ENCODE results near the gene BICD2. TPM values are rescaled to one million over a fixed set of nuclear protein-coding genes. Genes with fewer than 3 reads are reported as not detected.

BICD2 gene
- total and polyA plus RNA-seq, 2 of the 8 experiments (the other 6 are each of a cell fraction or from before 2014, with no cell fraction given), result 6.6 to 22.8 TPM

- H3K18ac ChIP-seq (ENCODE audit: extremely low read depth, low read length), result no peak overlapping the region
- H4K8ac ChIP-seq (ENCODE audit: extremely low read depth, insufficient read depth, low read length), result no peak overlapping the region
- H2AFZ ChIP-seq (ENCODE audit: low read length), result no peak overlapping the region
- H4K5ac ChIP-seq (ENCODE audit: insufficient read length, low read depth, low read length), result no peak overlapping the region
- DNase-seq (ENCODE audit: low read depth in 1 of 2, low spot score in 2 of 2), result no peak
- no peaks in the 10 kb centered on the region for H3K9me3 ChIP-seq (ENCODE audit: insufficient read depth in 2 of 2, low read depth in 1 of 2, low read length in 1 of 2)
- H2BK5ac ChIP-seq (ENCODE audit: low read depth, low read length), result no peak overlapping the region
- CTCF ChIA-PET (ENCODE audit: partially characterized antibody), result interaction anchor here (1.0 to 2.0 kb wide), 6 partner anchors 10 to 96 kb away, joined by 3 to 7 read pairs (median 4); partner anchors contain the start of gene BICD2
- no peak overlapping the region for H4K91ac ChIP-seq (replicated peaks; ENCODE audit: insufficient read length, low read length)
- H4K20me1 ChIP-seq (replicated peaks in 1 of 2; ENCODE audit: control insufficient read depth in 1 of 2, insufficient read depth in 2 of 2, low read length in 2 of 2), result peaks cover 7 to 26% of the 10 kb centered on the region in 2 experiments
- no peak overlapping the region for H3K56ac ChIP-seq (replicated peaks; ENCODE audit: insufficient read length, low read depth, low read length)
- H3K14ac ChIP-seq (ENCODE audit: insufficient read length), result no peak overlapping the region
- H3K4ac ChIP-seq (replicated peaks; ENCODE audit: insufficient read length, low read depth, low read length), result no peak overlapping the region
- no peak overlapping the region for H2BK12ac ChIP-seq (ENCODE audit: low read depth, low read length)
- H2AK5ac ChIP-seq (ENCODE audit: low read depth, low read length), result no peak overlapping the region
- 0 out of 2 replicates have a peak overlapping the region, but pooled peaks have one; percentile 19 for H2BK15ac ChIP-seq (ENCODE audit: low read length)
- no peak overlapping the region for H3K4me3 ChIP-seq (ENCODE audit: extremely low read depth in 1 of 4, insufficient read depth in 2 of 4, low read depth in 3 of 4, low read length in 4 of 4)
- H2BK20ac ChIP-seq (ENCODE audit: low read length), result no peak overlapping the region
- H2BK120ac ChIP-seq (replicated peaks; ENCODE audit: low read depth, low read length), result no peak overlapping the region
- POLR2A ChIA-PET (ENCODE audit: partially characterized antibody), result no interaction called here
- H3K9ac ChIP-seq (replicated peaks in 1 of 4; ENCODE audit: extremely low read depth in 1 of 4, low read depth in 3 of 4, low read length in 3 of 4), result no peak overlapping the region
- no peaks in the 10 kb centered on the region for H3K36me3 ChIP-seq (ENCODE audit: control insufficient read depth in 2 of 4, insufficient read depth in 4 of 4, low read length in 3 of 4)
- H3K27me3 ChIP-seq (replicated peaks in 1 of 4; ENCODE audit: control insufficient read depth in 3 of 4, extremely low read depth in 1 of 4, insufficient read depth in 3 of 4, low read length in 3 of 4), result no peaks in the 10 kb centered on the region
- peaks cover 31% of the 10 kb centered on the region for H3K79me1 ChIP-seq (ENCODE audit: low read depth, low read length)
- no peak overlapping the region for H3K4me2 ChIP-seq (ENCODE audit: insufficient read depth in 1 of 2, low read depth in 2 of 2, low read length in 2 of 2)
- peaks cover 6 to 93% of the 10 kb centered on the region in 2 experiments for H3K79me2 ChIP-seq (ENCODE audit: control insufficient read depth in 1 of 2, insufficient read depth in 2 of 2, low read length in 2 of 2)
- no peak for FAIRE-seq
- WGBS, 2 experiments (ENCODE audit: extremely low coverage in 1 of 2, insufficient coverage in 1 of 2, insufficient read length in 1 of 2, insufficient replicate concordance in 2 of 2, low coverage in 1 of 2, low lambda C conversion rate in 2 of 2, missing lambda C conversion rate in 1 of 2), result 81% methylated on average over 9 of the region's 9 CpGs; no CpG with 5 or more reads in 1 of the 2 experiments
- H3K23ac ChIP-seq (ENCODE audit: insufficient read length), result no peak overlapping the region
- peaks cover 0 to 10% (median 3%) of the 10 kb centered on the region in 4 experiments; a peak in 6 of 7 replicates for H3K4me1 ChIP-seq (replicated peaks in 1 of 4; ENCODE audit: control insufficient read depth in 3 of 4, insufficient read depth in 4 of 4, low read length in 3 of 4)
- H3K23me2 ChIP-seq (ENCODE audit: low read depth, low read length), result no peaks in the 10 kb centered on the region
- no peak overlapping the region for H3K27ac ChIP-seq (ENCODE audit: low read depth, low read length)
- TF ChIP-seq HDAC6 (IDR thresholded peaks at IDR 0.05; ENCODE audit: low read depth, low read length) (no peak), CHD1 (IDR thresholded peaks at IDR 0.05; ENCODE audit: low read depth, low read length) (no peak), GTF2F1 (IDR thresholded peaks at IDR 0.05; ENCODE audit: borderline replicate concordance, low read depth, low read length) (no peak), SIRT6 (IDR thresholded peaks at IDR 0.05; ENCODE audit: low read length) (no peak), SP2 (IDR thresholded peaks at IDR 0.05; ENCODE audit: low read length) (no peak), SRF (IDR thresholded peaks at IDR 0.05; ENCODE audit: low read depth, low read length) (no peak), YY1 (IDR thresholded peaks at IDR 0.05; ENCODE audit: low read depth, low read length) (no peak), RNF2 (IDR thresholded peaks at IDR 0.05; ENCODE audit: borderline replicate concordance, low read depth, low read length, missing control alignments, poor library complexity, severe bottlenecking) (no peak), HDAC2 (IDR thresholded peaks at IDR 0.05; ENCODE audit: borderline replicate concordance in 1 of 2, low read depth in 2 of 2, low read length in 2 of 2) (no peak), POLR2A (IDR thresholded peaks at IDR 0.05; ENCODE audit: control extremely low read depth in 1 of 2, low read depth in 2 of 2, low read length in 2 of 2) (no peak), RBBP5 (IDR thresholded peaks at IDR 0.05; ENCODE audit: borderline replicate concordance, low read depth, low read length) (no peak), CREB1 (IDR thresholded peaks at IDR 0.05) (no peak), JUN (IDR thresholded peaks at IDR 0.05; ENCODE audit: low read depth, low read length) (no peak)
Measured at GRCh38 chr9:92747459-92748232, 17.0 kb downstream of the BICD2 start.

All from H1 (cell line).